GM20431 (cell line): ENCODE measurements around the gene ZNF709.
"Not testable (repeated sequence)": the region's sequence is repeated elsewhere in the genome, so short reads cannot be mapped to it uniquely, and the experiment has no call there.

Experiments
- in situ Hi-C: fragments of 300-500 bp; cut with MseI, MboI; formaldehyde crosslinking; loops from one replicate; pipeline ENCODE4 v1.15.0; 2020; ENCODE audit warnings: low sequenced_read_pairs; ENCODE audit not compliant: unreplicated experiment

Gene ZNF709

GRCh38 chr19:12464139-12464538, 20.5 kb downstream of the ZNF709 start:
- in situ Hi-C loops, result not testable (repeated sequence)

- in situ Hi-C loops, result no loop called here
These were observed 31.1 kb downstream of the ZNF709 start for GRCh38 chr19:12453495-12453894.

GRCh38 chr19:12450844-12451243, 33.8 kb downstream of the ZNF709 start:
- in situ Hi-C loops, result no loop called here

GRCh38 chr19:12448808-12449207, 35.8 kb downstream of the ZNF709 start:
- in situ Hi-C loops, result no loop called here

GRCh38 chr19:12440541-12441316, 43.9 kb downstream of the ZNF709 start, which contains the start of gene ZNF443:
Gene ZNF443, minus strand, starts transcription at chr19:12441021. Its CDS starts 107 bp downstream, at chr19:12440914.
- in situ Hi-C loops, result no loop called here

GRCh38 chr19:12439686-12440540, 44.7 kb downstream of the ZNF709 start:
- in situ Hi-C loops, result not testable (repeated sequence)

- in situ Hi-C loops, result not testable (repeated sequence)
These were observed 53.8 kb downstream of the ZNF709 start for GRCh38 chr19:12430726-12431299.

- in situ Hi-C loops, result no loop called here
These were observed 58.7 kb downstream of the ZNF709 start for GRCh38 chr19:12425888-12426274.

GRCh38 chr19:12425236-12425887, 59.3 kb downstream of the ZNF709 start:
- in situ Hi-C loops, result no loop called here

GRCh38 chr19:12417273-12417672, 67.3 kb downstream of the ZNF709 start:
- in situ Hi-C loops, result not testable (repeated sequence)

GRCh38 chr19:12411893-12412292, 72.7 kb downstream of the ZNF709 start:
- in situ Hi-C loops, result no loop called here
